CD4-positive, alpha-beta T cell treated with Interleukin-15 for 1 hour (primary cell): ENCODE measurements around the gene SORCS3.

Experiments
- DNase-seq: peaks from one replicate; pipeline ENCODE4 v3.0.0-alpha.2; 2020

SORCS3 gene

GRCh38 chr10:104646146-104646545 lies 5.1 kb downstream of the SORCS3 start:
- DNase-seq: no peak

GRCh38 chr10:104648421-104648820 lies 7.3 kb downstream of the SORCS3 start:
- DNase-seq: no peak

- no peak for DNase-seq
Measured at GRCh38 chr10:104650072-104650471, 9.0 kb downstream of the SORCS3 start.

- DNase-seq: no peak
Measured at GRCh38 chr10:104650635-104651331, 9.7 kb downstream of the SORCS3 start.

GRCh38 chr10:104657036-104657435 lies 15.9 kb downstream of the SORCS3 start:
- no peak for DNase-seq

- DNase-seq: no peak
Measured at GRCh38 chr10:104657457-104657856, 16.4 kb downstream of the SORCS3 start.

- no peak for DNase-seq
Measured at GRCh38 chr10:104658067-104658466, 17.0 kb downstream of the SORCS3 start.

- no peak for DNase-seq
Measured at GRCh38 chr10:104659809-104660208, 18.7 kb downstream of the SORCS3 start.

GRCh38 chr10:104663076-104663475 lies 22.0 kb downstream of the SORCS3 start:
- no peak for DNase-seq

- no peak for DNase-seq
Measured at GRCh38 chr10:104663563-104663962, 22.5 kb downstream of the SORCS3 start.

- no peak for DNase-seq
Measured at GRCh38 chr10:104664205-104664604, 23.1 kb downstream of the SORCS3 start.

GRCh38 chr10:104665174-104665573 lies 24.1 kb downstream of the SORCS3 start:
- no peak for DNase-seq

GRCh38 chr10:104666106-104666505 lies 25.0 kb downstream of the SORCS3 start:
- no peak for DNase-seq

GRCh38 chr10:104676874-104677273 lies 35.8 kb downstream of the SORCS3 start:
- DNase-seq: no peak

GRCh38 chr10:104678658-104679057 lies 37.6 kb downstream of the SORCS3 start:
- DNase-seq: no peak

GRCh38 chr10:104680467-104681401 lies 39.6 kb downstream of the SORCS3 start:
- DNase-seq: no peak

GRCh38 chr10:104681485-104681884 lies 40.4 kb downstream of the SORCS3 start:
- DNase-seq: no peak

- DNase-seq: no peak
Measured at GRCh38 chr10:104683567-104683966, 42.5 kb downstream of the SORCS3 start.

- no peak for DNase-seq
Measured at GRCh38 chr10:104686829-104687228, 45.7 kb downstream of the SORCS3 start.

- DNase-seq: no peak
Measured at GRCh38 chr10:104688251-104689042, 47.4 kb downstream of the SORCS3 start.

GRCh38 chr10:104689105-104689504 lies 48.0 kb downstream of the SORCS3 start:
- DNase-seq: no peak

- DNase-seq: no peak
Measured at GRCh38 chr10:104689547-104689946, 48.5 kb downstream of the SORCS3 start.

- DNase-seq: no peak
Measured at GRCh38 chr10:104690101-104690500, 49.0 kb downstream of the SORCS3 start.
